Measurements from ENCODE around the gene FGFBP1. TPM values are rescaled to one million over a fixed set of nuclear protein-coding genes. Genes with fewer than 3 reads are reported as not detected.
A peak's percentile ranks its signal among the peaks of the same experiment; 100 is the strongest.

The FGFBP1 gene
- total RNA-seq, 2 experiments from 2014 or later: not detected

GRCh38 chr4:15944895-15945294 is 6.4 kb upstream of the FGFBP1 start:
- POLR2A ChIA-PET: no interaction called here
- H3K4me3 Mint-ChIP-seq: no peak overlapping the region
- intact Hi-C loops (cut with DNase I, micrococcal nuclease): no loop called here
- H3K36me3 Mint-ChIP-seq (ENCODE audit: low read depth): no peaks in the 10 kb centered on the region
- H3K27me3 Mint-ChIP-seq: peaks cover 4% of the 10 kb centered on the region
- no peak overlapping the region for H3K27ac Mint-ChIP-seq
- no peak for ATAC-seq
- H3K9me3 Mint-ChIP-seq (ENCODE audit: low read depth): no peaks in the 10 kb centered on the region
- DNase-seq: no peak
- CTCF ChIA-PET: interaction anchor here (0.6 kb wide), 1 partner anchor 215 kb away, joined by 3 read pairs; no protein-coding TSS in a partner anchor
- H3K4me1 Mint-ChIP-seq: no peaks in the 10 kb centered on the region

- ChIA-PET POLR2A (no interaction called here), CTCF (interaction anchor here (1.6 to 1.8 kb wide), 2 partner anchors 13 to 59 kb away, joined by 6 to 9 read pairs; no protein-coding TSS in a partner anchor)
- DNase-seq (no peak), ATAC-seq (no peak)
- no peaks in the 10 kb centered on the region for H3K9me3 Mint-ChIP-seq (ENCODE audit: low read depth)
- intact Hi-C loops (cut with DNase I, micrococcal nuclease): no loop called here
- no peak overlapping the region for H3K27ac Mint-ChIP-seq
- H3K4me3 Mint-ChIP-seq: no peak overlapping the region
- peaks cover 6% of the 10 kb centered on the region for H3K27me3 Mint-ChIP-seq
- no peaks in the 10 kb centered on the region for H3K36me3 Mint-ChIP-seq (ENCODE audit: low read depth)
- no peaks in the 10 kb centered on the region for H3K4me1 Mint-ChIP-seq
These were observed 3.7 kb upstream of the FGFBP1 start for GRCh38 chr4:15942283-15942682.

- Mint-ChIP-seq H3K27me3 (peaks cover 8% of the 10 kb centered on the region), H3K4me1 (no peaks in the 10 kb centered on the region), H3K27ac (no peak overlapping the region), H3K4me3 (no peak overlapping the region), H3K9me3 (ENCODE audit: low read depth) (no peaks in the 10 kb centered on the region), H3K36me3 (ENCODE audit: low read depth) (no peaks in the 10 kb centered on the region)
- ATAC-seq (no peak), DNase-seq (no peak)
- ChIA-PET POLR2A (no interaction called here), CTCF (interaction anchor here (1.5 kb wide), 1 partner anchor 18 kb away, joined by 4 read pairs; no protein-coding TSS in a partner anchor)
- intact Hi-C loops (cut with DNase I, micrococcal nuclease): no loop called here
These were observed 358 bp downstream of the FGFBP1 start for GRCh38 chr4:15938182-15938581.

- intact Hi-C loops (cut with DNase I, micrococcal nuclease): no loop called here
- DNase-seq: no peak
- Mint-ChIP-seq H3K36me3 (ENCODE audit: low read depth) (no peaks in the 10 kb centered on the region), H3K4me1 (no peaks in the 10 kb centered on the region), H3K27ac (no peak overlapping the region), H3K27me3 (peaks cover 15% of the 10 kb centered on the region), H3K4me3 (no peak overlapping the region), H3K9me3 (ENCODE audit: low read depth) (no peaks in the 10 kb centered on the region)
- CTCF ChIA-PET: interaction anchor here (0.9 kb wide), 1 partner anchor 54 kb away, joined by 4 read pairs; no protein-coding TSS in a partner anchor
- ATAC-seq: no peak
- POLR2A ChIA-PET: no interaction called here
These were observed 2.0 kb downstream of the FGFBP1 start for GRCh38 chr4:15936495-15936894.

GRCh38 chr4:15935504-15936402 is 2.8 kb downstream of the FGFBP1 start:
- Mint-ChIP-seq H3K27me3 (peaks cover 15% of the 10 kb centered on the region), H3K36me3 (ENCODE audit: low read depth) (no peaks in the 10 kb centered on the region), H3K4me3 (no peak overlapping the region), H3K4me1 (no peaks in the 10 kb centered on the region), H3K9me3 (ENCODE audit: low read depth) (no peaks in the 10 kb centered on the region), H3K27ac (no peak overlapping the region)
- DNase-seq (no peak), ATAC-seq (no peak)
- CTCF ChIA-PET: interaction anchor here (1.2 to 1.5 kb wide), 2 partner anchors 11 to 53 kb away, joined by 4 to 7 read pairs; no protein-coding TSS in a partner anchor
- POLR2A ChIA-PET: no interaction called here
- intact Hi-C loops (cut with DNase I, micrococcal nuclease): no loop called here

- no peaks in the 10 kb centered on the region for H3K9me3 Mint-ChIP-seq (ENCODE audit: low read depth)
- H3K4me1 Mint-ChIP-seq: peaks cover 10% of the 10 kb centered on the region
- ATAC-seq (no peak), DNase-seq (no peak)
- no peaks in the 10 kb centered on the region for H3K36me3 Mint-ChIP-seq (ENCODE audit: low read depth)
- H3K4me3 Mint-ChIP-seq: no peak overlapping the region
- CTCF ChIA-PET: interaction anchor here (0.7 kb wide), 1 partner anchor 31 kb away, joined by 6 read pairs; no protein-coding TSS in a partner anchor
- no peak overlapping the region for H3K27ac Mint-ChIP-seq
- POLR2A ChIA-PET: no interaction called here
- H3K27me3 Mint-ChIP-seq: peaks cover 11% of the 10 kb centered on the region
- intact Hi-C loops (cut with DNase I, micrococcal nuclease): no loop called here
These were observed 4.3 kb downstream of the FGFBP1 start for GRCh38 chr4:15934259-15934658.

- DNase-seq: no peak
- peaks cover 10% of the 10 kb centered on the region for H3K4me1 Mint-ChIP-seq
- ChIA-PET POLR2A (no interaction called here), CTCF (no interaction called here)
- no peaks in the 10 kb centered on the region for H3K9me3 Mint-ChIP-seq (ENCODE audit: low read depth)
- peaks cover 7% of the 10 kb centered on the region for H3K27me3 Mint-ChIP-seq
- ATAC-seq: no peak
- no peak overlapping the region for H3K4me3 Mint-ChIP-seq
- intact Hi-C loops (cut with DNase I, micrococcal nuclease): no loop called here
- no peak overlapping the region for H3K27ac Mint-ChIP-seq
- no peaks in the 10 kb centered on the region for H3K36me3 Mint-ChIP-seq (ENCODE audit: low read depth)
These were observed 6.9 kb downstream of the FGFBP1 start for GRCh38 chr4:15931451-15932210.

- Mint-ChIP-seq H3K36me3 (ENCODE audit: low read depth) (no peaks in the 10 kb centered on the region), H3K4me3 (no peak overlapping the region), H3K27ac (no peak overlapping the region), H3K9me3 (ENCODE audit: low read depth) (no peaks in the 10 kb centered on the region), H3K4me1 (peaks cover 10% of the 10 kb centered on the region), H3K27me3 (peaks cover 7% of the 10 kb centered on the region)
- intact Hi-C loops (cut with DNase I, micrococcal nuclease): no loop called here
- DNase-seq: peak; percentile 16
- ChIA-PET CTCF (no interaction called here), POLR2A (no interaction called here)
- ATAC-seq: no peak
These were observed 8.2 kb downstream of the FGFBP1 start for GRCh38 chr4:15930314-15930713.

GRCh38 chr4:15929540-15929939 is 9.0 kb downstream of the FGFBP1 start:
- intact Hi-C loops (cut with DNase I, micrococcal nuclease): no loop called here
- ATAC-seq (peak; percentile 47), DNase-seq (no peak)
- Mint-ChIP-seq H3K27ac (no peak overlapping the region), H3K9me3 (ENCODE audit: low read depth) (no peaks in the 10 kb centered on the region), H3K4me1 (peaks cover 10% of the 10 kb centered on the region), H3K36me3 (ENCODE audit: low read depth) (no peaks in the 10 kb centered on the region), H3K4me3 (no peak overlapping the region), H3K27me3 (peaks cover 7% of the 10 kb centered on the region)
- ChIA-PET POLR2A (no interaction called here), CTCF (no interaction called here)

- no peaks in the 10 kb centered on the region for H3K9me3 Mint-ChIP-seq (ENCODE audit: low read depth)
- peak; percentile 10 for DNase-seq
- no peak overlapping the region for H3K27ac Mint-ChIP-seq
- intact Hi-C loops (cut with DNase I, micrococcal nuclease): no loop called here
- no peak overlapping the region for H3K4me3 Mint-ChIP-seq
- ChIA-PET POLR2A (interaction anchor here (0.6 kb wide), 1 partner anchor 188 kb away, joined by 4 read pairs; no protein-coding TSS in a partner anchor), CTCF (interaction anchor here (0.7 kb wide), 1 partner anchor 24 kb away, joined by 3 read pairs; no protein-coding TSS in a partner anchor)
- peaks cover 10% of the 10 kb centered on the region for H3K4me1 Mint-ChIP-seq
- ATAC-seq: no peak
- H3K36me3 Mint-ChIP-seq (ENCODE audit: low read depth): no peaks in the 10 kb centered on the region
- peaks cover 10% of the 10 kb centered on the region for H3K27me3 Mint-ChIP-seq
These were observed 9.7 kb downstream of the FGFBP1 start for GRCh38 chr4:15928883-15929282.

GRCh38 chr4:15926486-15926885 is 12.1 kb downstream of the FGFBP1 start:
- ChIA-PET CTCF (interaction anchor here (0.8 to 1.7 kb wide), 2 partner anchors 44 to 272 kb away, joined by 3 to 4 read pairs; no protein-coding TSS in a partner anchor), POLR2A (no interaction called here)
- peaks cover 10% of the 10 kb centered on the region for H3K4me1 Mint-ChIP-seq
- H3K36me3 Mint-ChIP-seq (ENCODE audit: low read depth): no peaks in the 10 kb centered on the region
- H3K9me3 Mint-ChIP-seq (ENCODE audit: low read depth): no peaks in the 10 kb centered on the region
- DNase-seq: no peak
- no peak for ATAC-seq
- peaks cover 5% of the 10 kb centered on the region for H3K27me3 Mint-ChIP-seq
- intact Hi-C loops (cut with DNase I, micrococcal nuclease): no loop called here
- H3K4me3 Mint-ChIP-seq: no peak overlapping the region
- no peak overlapping the region for H3K27ac Mint-ChIP-seq
